HEK293 (cell line): ENCODE data around the gene SUFU.

Experiments used
- CTCF ChIP-seq: fragments of 450-650 bp; formaldehyde crosslinking; IDR thresholded peaks from 2 replicates; pipeline ENCODE4 v1.5.1; 2016; ENCODE audit warnings: missing biosample characterization, missing genetic modification characterization
- EGR2 ChIP-seq: fragments of 450-650 bp; formaldehyde crosslinking; IDR thresholded peaks from 2 replicates; pipeline ENCODE4 v1.5.1; 2016; ENCODE audit warnings: low read depth, missing biosample characterization, missing genetic modification characterization
- GLI2 ChIP-seq: fragments of 450-650 bp; formaldehyde crosslinking; IDR thresholded peaks from 2 replicates; pipeline ENCODE4; 2017; ENCODE audit warnings: missing biosample characterization, missing genetic modification characterization, low read depth, borderline replicate concordance
- HOXA7 ChIP-seq: sonication (generic); formaldehyde crosslinking; IDR thresholded peaks from 2 replicates; pipeline ENCODE4 v1.8.1; 2022; ENCODE audit warnings: missing genetic modification reagents, borderline replicate concordance
- HOXC10 ChIP-seq: sonication (generic); formaldehyde crosslinking; IDR thresholded peaks from 2 replicates; pipeline ENCODE4 v1.8.1; 2023; ENCODE audit warnings: mild to moderate bottlenecking, missing genetic modification reagents
- SALL2 ChIP-seq: fragments of 450-650 bp; formaldehyde crosslinking; IDR thresholded peaks from 2 replicates; pipeline ENCODE4 v1.5.0; 2017; ENCODE audit warnings: missing biosample characterization, mild to moderate bottlenecking, missing genetic modification characterization, borderline replicate concordance
- SETDB1 ChIP-seq: IDR thresholded peaks from one replicate; pipeline ENCODE4 v1.6.1; 2017; ENCODE audit warnings: mild to moderate bottlenecking, low read length, moderate library complexity, mixed read lengths; ENCODE audit not compliant: insufficient read length
- ZNF157 ChIP-seq: fragments of 450-650 bp; formaldehyde crosslinking; IDR thresholded peaks from 2 replicates; pipeline ENCODE4 v1.5.1; 2016; ENCODE audit warnings: missing biosample characterization, missing genetic modification characterization
- ZNF2 ChIP-seq: fragments of 450-650 bp; formaldehyde crosslinking; IDR thresholded peaks from 2 replicates; pipeline ENCODE4 v1.5.1; 2016; ENCODE audit warnings: missing biosample characterization, missing genetic modification characterization
- ZNF239 ChIP-seq: fragments of 450-650 bp; formaldehyde crosslinking; IDR thresholded peaks from 2 replicates; pipeline ENCODE4 v1.5.1; 2016; ENCODE audit warnings: missing biosample characterization, missing genetic modification characterization
- ZNF280C ChIP-seq: fragments of 450-650 bp; formaldehyde crosslinking; IDR thresholded peaks from 2 replicates; pipeline ENCODE4 v1.5.1; 2016; ENCODE audit warnings: missing biosample characterization, missing genetic modification characterization
- ZNF324 ChIP-seq: fragments of 450-650 bp; formaldehyde crosslinking; IDR thresholded peaks from 2 replicates; pipeline ENCODE4 v1.5.1; 2016; ENCODE audit warnings: missing biosample characterization, missing genetic modification characterization
- ZNF341 ChIP-seq: fragments of 450-650 bp; formaldehyde crosslinking; IDR thresholded peaks from 2 replicates; pipeline ENCODE4; 2016; ENCODE audit warnings: low read depth, missing biosample characterization, missing genetic modification characterization
- ZNF37A ChIP-seq: fragments of 450-650 bp; IDR thresholded peaks from 2 replicates; pipeline ENCODE4 v1.5.1; 2018; ENCODE audit warnings: missing biosample characterization, missing genetic modification characterization
- ZNF404 ChIP-seq: fragments of 450-650 bp; formaldehyde crosslinking; IDR thresholded peaks from 2 replicates; pipeline ENCODE4 v1.5.1; 2017; ENCODE audit warnings: missing biosample characterization, missing genetic modification characterization
- ZNF426 ChIP-seq: fragments of 450-650 bp; formaldehyde crosslinking; IDR thresholded peaks from 2 replicates; pipeline ENCODE4 v1.5.1; 2017; ENCODE audit warnings: missing biosample characterization, missing genetic modification characterization, mild to moderate bottlenecking, inconsistent platforms, moderate library complexity
- ZNF473 ChIP-seq: fragments of 450-650 bp; formaldehyde crosslinking; IDR thresholded peaks from 2 replicates; pipeline ENCODE4 v1.5.1; 2017; ENCODE audit warnings: missing biosample characterization, missing genetic modification characterization
- ZNF513 ChIP-seq: fragments of 450-650 bp; IDR thresholded peaks from 2 replicates; pipeline ENCODE4 v1.5.1; 2018; ENCODE audit warnings: missing biosample characterization, missing genetic modification characterization
- ZNF549 ChIP-seq: fragments of 450-650 bp; IDR thresholded peaks from 2 replicates; pipeline ENCODE4 v1.5.1; 2018; ENCODE audit warnings: missing biosample characterization, missing genetic modification characterization, mild to moderate bottlenecking, inconsistent platforms, moderate library complexity
- ZNF561 ChIP-seq: fragments of 450-650 bp; IDR thresholded peaks from 2 replicates; pipeline ENCODE4 v1.5.1; 2018; ENCODE audit warnings: missing biosample characterization, missing genetic modification characterization, borderline replicate concordance
- ZNF629 ChIP-seq: fragments of 450-650 bp; formaldehyde crosslinking; IDR thresholded peaks from 2 replicates; pipeline ENCODE4 v1.5.1; 2017; ENCODE audit warnings: missing biosample characterization, missing genetic modification characterization
- ZNF776 ChIP-seq: fragments of 450-650 bp; formaldehyde crosslinking; IDR thresholded peaks from 2 replicates; pipeline ENCODE4 v1.5.0; 2017; ENCODE audit warnings: missing biosample characterization, missing genetic modification characterization, borderline replicate concordance
- ZNF777 ChIP-seq: fragments of 450-650 bp; formaldehyde crosslinking; IDR thresholded peaks from 2 replicates; pipeline ENCODE4 v1.5.1; 2017; ENCODE audit warnings: missing biosample characterization, missing genetic modification characterization, borderline replicate concordance
- TF ChIP-seq, protein P1 (sequence below): fragments of 450-650 bp; formaldehyde crosslinking; IDR thresholded peaks from 2 replicates; pipeline ENCODE4 v1.5.1; 2016; ENCODE audit warnings: missing biosample characterization, missing genetic modification characterization
- TF ChIP-seq, protein P2 (sequence below): fragments of 450-650 bp; formaldehyde crosslinking; IDR thresholded peaks from 2 replicates; pipeline ENCODE4 v1.5.1; 2016; ENCODE audit warnings: missing biosample characterization, missing genetic modification characterization, low read depth
- TF ChIP-seq, protein P3 (sequence below): fragments of 450-650 bp; formaldehyde crosslinking; IDR thresholded peaks from 2 replicates; pipeline ENCODE4 v1.5.1; 2017; ENCODE audit warnings: missing biosample characterization, missing genetic modification characterization
- TF ChIP-seq, protein P4 (sequence below): fragments of 450-650 bp; formaldehyde crosslinking; IDR thresholded peaks from 2 replicates; pipeline ENCODE4 v1.5.1; 2016; ENCODE audit warnings: missing biosample characterization, missing genetic modification characterization

SUFU gene

DNA sequence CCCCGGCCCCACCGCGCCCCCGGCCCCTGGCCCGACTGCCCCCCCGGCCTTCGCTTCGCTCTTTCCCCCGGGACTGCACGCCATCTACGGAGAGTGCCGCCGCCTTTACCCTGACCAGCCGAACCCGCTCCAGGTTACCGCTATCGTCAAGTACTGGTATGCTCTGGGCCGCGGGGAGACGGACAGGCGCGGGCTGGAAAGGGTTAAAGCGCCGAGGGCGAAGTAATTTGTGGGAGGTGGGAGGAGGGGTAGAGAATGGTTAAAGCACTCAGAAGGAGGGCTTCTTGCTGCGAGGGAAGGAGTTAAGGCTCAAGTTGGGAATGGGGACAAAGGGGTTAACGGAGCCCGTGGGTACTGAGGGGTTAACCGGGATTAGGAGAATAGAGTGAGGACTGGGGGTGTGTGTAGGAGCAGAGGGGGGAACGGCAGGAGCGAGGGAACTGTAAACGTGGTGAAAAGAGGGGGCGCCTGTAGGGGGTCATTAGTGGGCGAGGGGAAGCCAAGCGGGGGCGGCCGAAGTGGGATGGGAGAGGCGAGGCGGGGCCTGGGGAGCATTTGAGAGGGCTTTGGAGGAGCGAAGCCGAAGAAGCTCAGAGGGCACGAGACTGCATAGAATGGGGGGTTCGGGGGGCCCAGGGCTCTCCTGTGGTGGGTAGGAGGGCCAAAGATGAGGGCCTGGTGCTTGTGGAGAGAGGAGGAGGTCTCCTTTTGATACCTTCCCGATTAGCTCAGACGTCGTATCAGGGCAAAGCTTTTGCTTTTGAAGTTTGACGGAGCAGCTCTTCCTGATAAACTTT lies 605 bp downstream of the SUFU start (continued):
- TF ChIP-seq, protein P1, sequence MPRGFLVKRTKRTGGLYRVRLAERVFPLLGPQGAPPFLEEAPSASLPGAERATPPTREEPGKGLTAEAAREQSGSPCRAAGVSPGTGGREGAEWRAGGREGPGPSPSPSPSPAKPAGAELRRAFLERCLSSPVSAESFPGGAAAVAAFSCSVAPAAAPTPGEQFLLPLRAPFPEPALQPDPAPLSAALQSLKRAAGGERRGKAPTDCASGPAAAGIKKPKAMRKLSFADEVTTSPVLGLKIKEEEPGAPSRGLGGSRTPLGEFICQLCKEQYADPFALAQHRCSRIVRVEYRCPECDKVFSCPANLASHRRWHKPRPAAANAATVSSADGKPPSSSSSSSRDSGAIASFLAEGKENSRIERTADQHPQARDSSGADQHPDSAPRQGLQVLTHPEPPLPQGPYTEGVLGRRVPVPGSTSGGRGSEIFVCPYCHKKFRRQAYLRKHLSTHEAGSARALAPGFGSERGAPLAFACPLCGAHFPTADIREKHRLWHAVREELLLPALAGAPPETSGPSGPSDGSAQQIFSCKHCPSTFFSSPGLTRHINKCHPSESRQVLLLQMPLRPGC (tag by site-specific recombination): no peak; the same call in none of the 2 replicates
- peak; percentile 85 for TF ChIP-seq ZNF341 (tag by site-specific recombination)
- TF ChIP-seq ZNF549: no peak
- no peak for TF ChIP-seq ZNF426 (tag by site-specific recombination)
- TF ChIP-seq, protein P2, sequence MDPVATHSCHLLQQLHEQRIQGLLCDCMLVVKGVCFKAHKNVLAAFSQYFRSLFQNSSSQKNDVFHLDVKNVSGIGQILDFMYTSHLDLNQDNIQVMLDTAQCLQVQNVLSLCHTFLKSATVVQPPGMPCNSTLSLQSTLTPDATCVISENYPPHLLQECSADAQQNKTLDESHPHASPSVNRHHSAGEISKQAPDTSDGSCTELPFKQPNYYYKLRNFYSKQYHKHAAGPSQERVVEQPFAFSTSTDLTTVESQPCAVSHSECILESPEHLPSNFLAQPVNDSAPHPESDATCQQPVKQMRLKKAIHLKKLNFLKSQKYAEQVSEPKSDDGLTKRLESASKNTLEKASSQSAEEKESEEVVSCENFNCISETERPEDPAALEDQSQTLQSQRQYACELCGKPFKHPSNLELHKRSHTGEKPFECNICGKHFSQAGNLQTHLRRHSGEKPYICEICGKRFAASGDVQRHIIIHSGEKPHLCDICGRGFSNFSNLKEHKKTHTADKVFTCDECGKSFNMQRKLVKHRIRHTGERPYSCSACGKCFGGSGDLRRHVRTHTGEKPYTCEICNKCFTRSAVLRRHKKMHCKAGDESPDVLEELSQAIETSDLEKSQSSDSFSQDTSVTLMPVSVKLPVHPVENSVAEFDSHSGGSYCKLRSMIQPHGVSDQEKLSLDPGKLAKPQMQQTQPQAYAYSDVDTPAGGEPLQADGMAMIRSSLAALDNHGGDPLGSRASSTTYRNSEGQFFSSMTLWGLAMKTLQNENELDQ (tag by site-specific recombination): no peak
- TF ChIP-seq ZNF513: no peak
- TF ChIP-seq HOXA7 (CRISPR knock-in tag): no peak
- no peak for TF ChIP-seq SETDB1
- no peak for TF ChIP-seq ZNF37A (tag by site-specific recombination)
- peak; percentile 83 for TF ChIP-seq ZNF2 (tag by site-specific recombination)
- TF ChIP-seq ZNF280C (tag by site-specific recombination): no peak
- TF ChIP-seq ZNF239: no peak
- no peak for TF ChIP-seq ZNF777 (tag by site-specific recombination)
- TF ChIP-seq HOXC10 (CRISPR knock-in tag): no peak
- no peak for TF ChIP-seq ZNF404 (tag by site-specific recombination)
- TF ChIP-seq GLI2 (tag by site-specific recombination): no peak
- TF ChIP-seq, protein P3, sequence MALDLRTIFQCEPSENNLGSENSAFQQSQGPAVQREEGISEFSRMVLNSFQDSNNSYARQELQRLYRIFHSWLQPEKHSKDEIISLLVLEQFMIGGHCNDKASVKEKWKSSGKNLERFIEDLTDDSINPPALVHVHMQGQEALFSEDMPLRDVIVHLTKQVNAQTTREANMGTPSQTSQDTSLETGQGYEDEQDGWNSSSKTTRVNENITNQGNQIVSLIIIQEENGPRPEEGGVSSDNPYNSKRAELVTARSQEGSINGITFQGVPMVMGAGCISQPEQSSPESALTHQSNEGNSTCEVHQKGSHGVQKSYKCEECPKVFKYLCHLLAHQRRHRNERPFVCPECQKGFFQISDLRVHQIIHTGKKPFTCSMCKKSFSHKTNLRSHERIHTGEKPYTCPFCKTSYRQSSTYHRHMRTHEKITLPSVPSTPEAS (tag by site-specific recombination): peak; percentile 67
- TF ChIP-seq ZNF776 (tag by site-specific recombination): no peak
- peak; percentile 71; the same call in 1 of the 2 replicates for TF ChIP-seq ZNF324 (tag by site-specific recombination)
- peak; percentile 38 for TF ChIP-seq CTCF (tag by site-specific recombination)
- TF ChIP-seq ZNF629: peak; percentile 28; the same call in 1 of the 2 replicates
- peak; percentile 99 for TF ChIP-seq EGR2 (tag by site-specific recombination)
- TF ChIP-seq ZNF561 (tag by site-specific recombination): no peak
- no peak for TF ChIP-seq SALL2
- TF ChIP-seq, protein P4, sequence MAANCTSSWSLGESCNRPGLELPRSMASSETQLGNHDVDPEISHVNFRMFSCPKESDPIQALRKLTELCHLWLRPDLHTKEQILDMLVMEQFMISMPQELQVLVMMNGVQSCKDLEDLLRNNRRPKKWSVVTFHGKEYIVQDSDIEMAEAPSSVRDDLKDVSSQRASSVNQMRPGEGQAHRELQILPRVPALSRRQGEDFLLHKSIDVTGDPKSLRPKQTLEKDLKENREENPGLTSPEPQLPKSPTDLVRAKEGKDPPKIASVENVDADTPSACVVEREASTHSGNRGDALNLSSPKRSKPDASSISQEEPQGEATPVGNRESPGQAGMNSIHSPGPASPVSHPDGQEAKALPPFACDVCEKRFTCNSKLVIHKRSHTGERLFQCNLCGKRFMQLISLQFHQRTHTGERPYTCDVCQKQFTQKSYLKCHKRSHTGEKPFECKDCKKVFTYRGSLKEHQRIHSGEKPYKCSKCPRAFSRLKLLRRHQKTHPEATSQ (tag by site-specific recombination): 0 out of 2 replicates have a peak, but pooled peaks have one; percentile 24
- no peak for TF ChIP-seq ZNF473 (tag by site-specific recombination)
- TF ChIP-seq ZNF157 (tag by site-specific recombination): peak; percentile 50; the same call in 1 of the 2 replicates
